ENCODE measurements around the gene UBE2M. TPM values are rescaled to one million over a fixed set of nuclear protein-coding genes. Genes with fewer than 3 reads are reported as not detected.
A peak's percentile ranks its signal among the peaks of the same experiment; 100 is the strongest.

UBE2M gene
- total RNA-seq, 1 experiment from 2014 or later: 192 TPM

GRCh38 chr19:58572026-58572817 is 13.8 kb upstream of the UBE2M start:
- DNase-seq (ENCODE audit: low spot score): no peak

GRCh38 chr19:58571575-58571947 is 13.2 kb upstream of the UBE2M start:
- no peak for DNase-seq (ENCODE audit: low spot score)
- in situ Hi-C loops (cut with HindIII; ENCODE audit: low sequenced_read_pairs): no loop called here

More at GRCh38 chr19:58572026-58572817, 13.8 kb upstream of the UBE2M start:
- in situ Hi-C loops (cut with HindIII; ENCODE audit: low sequenced_read_pairs): no loop called here

- in situ Hi-C loops (cut with HindIII; ENCODE audit: low sequenced_read_pairs): no loop called here
- no peak for DNase-seq (ENCODE audit: low spot score)
Observed at GRCh38 chr19:58570770-58571574, 12.6 kb upstream of the UBE2M start.

GRCh38 chr19:58569943-58570670 is 11.7 kb upstream of the UBE2M start:
- no peak for DNase-seq (ENCODE audit: low spot score)
- in situ Hi-C loops (cut with HindIII; ENCODE audit: low sequenced_read_pairs): no loop called here

GRCh38 chr19:58569191-58569942 is 11.0 kb upstream of the UBE2M start:
- in situ Hi-C loops (cut with HindIII; ENCODE audit: low sequenced_read_pairs): no loop called here
- DNase-seq (ENCODE audit: low spot score): no peak

- in situ Hi-C loops (cut with HindIII; ENCODE audit: low sequenced_read_pairs): no loop called here
- DNase-seq (ENCODE audit: low spot score): no peak
Observed at GRCh38 chr19:58568453-58569130, 10.2 kb upstream of the UBE2M start.

- no peak for DNase-seq (ENCODE audit: low spot score)
- in situ Hi-C loops (cut with HindIII; ENCODE audit: low sequenced_read_pairs): no loop called here
Observed at GRCh38 chr19:58566989-58567388, 8.6 kb upstream of the UBE2M start.

- no peak for DNase-seq (ENCODE audit: low spot score)
- in situ Hi-C loops (cut with HindIII; ENCODE audit: low sequenced_read_pairs): no loop called here
Observed at GRCh38 chr19:58563823-58564222, 5.4 kb upstream of the UBE2M start.

GRCh38 chr19:58563034-58563573 is 4.7 kb upstream of the UBE2M start:
- in situ Hi-C loops (cut with HindIII; ENCODE audit: low sequenced_read_pairs): no loop called here
- peak; percentile 77 for DNase-seq (ENCODE audit: low spot score)

GRCh38 chr19:58562122-58563033 is 4.0 kb upstream of the UBE2M start:
- in situ Hi-C loops (cut with HindIII; ENCODE audit: low sequenced_read_pairs): no loop called here
- DNase-seq (ENCODE audit: low spot score): peak; percentile 65

GRCh38 chr19:58561373-58562121 is 3.1 kb upstream of the UBE2M start:
- in situ Hi-C loops (cut with HindIII; ENCODE audit: low sequenced_read_pairs): no loop called here
- DNase-seq (ENCODE audit: low spot score): peak; percentile 56

- in situ Hi-C loops (cut with HindIII; ENCODE audit: low sequenced_read_pairs): no loop called here
- no peak for DNase-seq (ENCODE audit: low spot score)
Observed at GRCh38 chr19:58560921-58561320, 2.5 kb upstream of the UBE2M start.

GRCh38 chr19:58560007-58560887 is 1.8 kb upstream of the UBE2M start:
- DNase-seq (ENCODE audit: low spot score): no peak
- in situ Hi-C loops (cut with HindIII; ENCODE audit: low sequenced_read_pairs): no loop called here

- in situ Hi-C loops (cut with HindIII; ENCODE audit: low sequenced_read_pairs): no loop called here
Observed at GRCh38 chr19:58559275-58560006, 1.0 kb upstream of the UBE2M start.

GRCh38 chr19:58558623-58559274 is 338 bp upstream of the UBE2M start:
- in situ Hi-C loops (cut with HindIII; ENCODE audit: low sequenced_read_pairs): no loop called here
- peak; percentile 96 for DNase-seq (ENCODE audit: low spot score)

More at GRCh38 chr19:58559275-58560006, 1.0 kb upstream of the UBE2M start:
- peak; percentile 93 for DNase-seq (ENCODE audit: low spot score)

Data from G401 (cell line).